GM23338 (cell line): ENCODE data around the gene CATSPERD. TPM values are rescaled to one million over a fixed set of nuclear protein-coding genes. Genes with fewer than 3 reads are reported as not detected.

Experiments
- ATAC-seq: fragments of 200-7000 bp; cut with Tn5 transposase; 3 replicates; pipeline ENCODE4 v1.9.1; 2020
- DNase-seq: peaks from one replicate; pipeline ENCODE4 v3.0.0-alpha.2; 2015; ENCODE audit warnings: low spot score
- H2AFZ ChIP-seq: fragments of 200-600 bp; sonication (generic); 2 replicates; pipeline ENCODE4 v1.8.0; 2016; ENCODE audit warnings: antibody characterized with exemption, mild to moderate bottlenecking, moderate library complexity
- H3F3A ChIP-seq: fragments of 200-600 bp; sonication (generic); replicated peaks from 2 replicates; pipeline ENCODE4 v1.8.0; 2017; ENCODE audit warnings: antibody characterized with exemption, mixed run types, low read depth
- H3K27ac ChIP-seq: fragments of 200-600 bp; sonication (generic); 2 replicates; pipeline ENCODE4 v1.6.1; 2016; ENCODE audit warnings: low read depth
- H3K27me3 ChIP-seq: fragments of 200-600 bp; sonication (generic); 2 replicates; pipeline ENCODE4 v1.8.0; 2016; ENCODE audit warnings: mild to moderate bottlenecking, mixed run types, moderate library complexity; ENCODE audit not compliant: insufficient read depth
- H3K36me3 ChIP-seq: fragments of 200-600 bp; sonication (generic); 2 replicates; pipeline ENCODE4 v1.8.0; 2016; ENCODE audit warnings: mild to moderate bottlenecking; ENCODE audit not compliant: insufficient read depth
- H3K4me1 ChIP-seq: fragments of 200-600 bp; sonication (generic); 2 replicates; pipeline ENCODE4 v1.8.0; 2016; ENCODE audit warnings: mild to moderate bottlenecking, moderate library complexity; ENCODE audit not compliant: insufficient read depth
- H3K4me2 ChIP-seq: fragments of 200-600 bp; sonication (generic); 2 replicates; pipeline ENCODE4 v1.7.1; 2017; ENCODE audit warnings: mixed run types
- H3K4me3 ChIP-seq: fragments of 200-600 bp; sonication (generic); 2 replicates; pipeline ENCODE4 v1.6.1; 2016; ENCODE audit warnings: mixed run types
- H3K79me2 ChIP-seq: fragments of 200-600 bp; sonication (generic); replicated peaks from 2 replicates; pipeline ENCODE4 v1.8.0; 2017; ENCODE audit warnings: mild to moderate bottlenecking; ENCODE audit not compliant: insufficient read depth
- H3K9me2 ChIP-seq: fragments of 200-600 bp; sonication (generic); 2 replicates; pipeline ENCODE4 v1.8.0; 2017; ENCODE audit not compliant: insufficient read depth
- H4K20me1 ChIP-seq: fragments of 200-600 bp; sonication (generic); replicated peaks from 2 replicates; pipeline ENCODE4 v1.8.0; 2017; ENCODE audit warnings: mild to moderate bottlenecking; ENCODE audit not compliant: insufficient read depth
- H3K27ac Mint-ChIP-seq: 2 replicates; pipeline ENCODE4 v1.8.0; 2020; ENCODE audit warnings: inconsistent platforms, mild to moderate bottlenecking, moderate library complexity, mixed read lengths
- H3K27me3 Mint-ChIP-seq: 3 replicates; pipeline ENCODE4 v1.8.0; 2022; ENCODE audit warnings: low read depth, mild to moderate bottlenecking, moderate library complexity, mixed read lengths, inconsistent platforms; ENCODE audit not compliant: insufficient read depth, poor library complexity
- H3K36me3 Mint-ChIP-seq: 3 replicates; pipeline ENCODE4 v1.8.0; 2021; ENCODE audit warnings: low read depth, mild to moderate bottlenecking, inconsistent platforms, moderate library complexity, mixed read lengths
- H3K4me1 Mint-ChIP-seq: 3 replicates; pipeline ENCODE4 v1.8.0; 2020; ENCODE audit warnings: mild to moderate bottlenecking, inconsistent platforms, mixed read lengths
- H3K4me3 Mint-ChIP-seq: 3 replicates; pipeline ENCODE4 v1.8.0; 2021; ENCODE audit warnings: moderate library complexity, mild to moderate bottlenecking, inconsistent platforms, mixed read lengths
- H3K9me3 Mint-ChIP-seq: 3 replicates; pipeline ENCODE4 v1.8.0; 2020; ENCODE audit warnings: moderate library complexity, mild to moderate bottlenecking, inconsistent platforms, mixed read lengths
- CREB1 ChIP-seq: fragments of 250-450 bp; sonication (Bioruptor Pico); IDR thresholded peaks from 2 replicates; pipeline ENCODE4 v1.5.0; 2020; ENCODE audit warnings: low read depth, mild to moderate bottlenecking, moderate library complexity
- EZH2 ChIP-seq: fragments of 200-600 bp; sonication (generic); IDR thresholded peaks from one replicate; pipeline ENCODE4 v1.8.0; 2017; ENCODE audit warnings: antibody characterized with exemption, mild to moderate bottlenecking, low read depth; ENCODE audit not compliant: unreplicated experiment
- JUNB ChIP-seq: IDR thresholded peaks from one replicate; pipeline ENCODE4 v1.6.1; 2016; ENCODE audit warnings: antibody characterized with exemption; ENCODE audit not compliant: unreplicated experiment
- NANOG ChIP-seq: IDR thresholded peaks from 2 replicates; pipeline ENCODE4 v1.6.1; 2016; ENCODE audit warnings: antibody characterized with exemption, borderline replicate concordance
- REST ChIP-seq: IDR thresholded peaks from one replicate; pipeline ENCODE4 v1.6.1; 2018; ENCODE audit warnings: antibody characterized with exemption; ENCODE audit not compliant: unreplicated experiment
- STAT1 ChIP-seq: IDR thresholded peaks from one replicate; pipeline ENCODE4 v1.6.1; 2016; ENCODE audit warnings: antibody characterized with exemption; ENCODE audit not compliant: unreplicated experiment
- ZNF331 ChIP-seq: fragments of 250-450 bp; sonication (Bioruptor Pico); IDR thresholded peaks from 2 replicates; pipeline ENCODE4 v1.5.0; 2020; ENCODE audit warnings: low read depth, mild to moderate bottlenecking, moderate library complexity
- polyA plus RNA-seq: library from polyadenylated mRNA; unstranded; fragments of >200 nt; fragmentation: Nextera tagmentation; extraction: Ambion mirVana; gene quantifications from 2 replicates; pipeline ENCODE4 v1.2.1, GENCODE V29; 2016
- total RNA-seq: library from RNA; depleted of rRNA; stranded (reverse); fragments of >200 nt; shearing (Covaris generic); gene quantifications from 2 replicates; pipeline ENCODE4 v1.2.3, GENCODE V29; 2014
- TF ChIP-seq, protein P1 (sequence below), 2 experiments: fragments of 200-600 bp in 1 of 2; sonication (generic) in 1 of 2; conservative IDR thresholded peaks; 2 replicates each; pipeline versions ENCODE4 v1.5.1 to v1.6.1; 2016 to 2017; ENCODE audit warnings: antibody characterized with exemption in 2 of 2, low read depth in 2 of 2, mild to moderate bottlenecking in 2 of 2, moderate library complexity in 1 of 2
- TF ChIP-seq, protein P2 (sequence below): fragments of 250-450 bp; sonication (Bioruptor Pico); IDR thresholded peaks from 2 replicates; pipeline ENCODE4 v1.5.0; 2020; ENCODE audit warnings: mild to moderate bottlenecking, moderate library complexity
- TF ChIP-seq, protein P3 (sequence below): IDR thresholded peaks from 2 replicates; pipeline ENCODE4 v1.6.1; 2016; ENCODE audit warnings: antibody characterized with exemption

CATSPERD gene
- total and polyA plus RNA-seq, 2 experiments from 2014 or later = 0.17 TPM; not detected in 1

GRCh38 chr19:5774921-5775320 is 54.5 kb downstream of the CATSPERD start (continued):
- TF ChIP-seq, protein P1, sequence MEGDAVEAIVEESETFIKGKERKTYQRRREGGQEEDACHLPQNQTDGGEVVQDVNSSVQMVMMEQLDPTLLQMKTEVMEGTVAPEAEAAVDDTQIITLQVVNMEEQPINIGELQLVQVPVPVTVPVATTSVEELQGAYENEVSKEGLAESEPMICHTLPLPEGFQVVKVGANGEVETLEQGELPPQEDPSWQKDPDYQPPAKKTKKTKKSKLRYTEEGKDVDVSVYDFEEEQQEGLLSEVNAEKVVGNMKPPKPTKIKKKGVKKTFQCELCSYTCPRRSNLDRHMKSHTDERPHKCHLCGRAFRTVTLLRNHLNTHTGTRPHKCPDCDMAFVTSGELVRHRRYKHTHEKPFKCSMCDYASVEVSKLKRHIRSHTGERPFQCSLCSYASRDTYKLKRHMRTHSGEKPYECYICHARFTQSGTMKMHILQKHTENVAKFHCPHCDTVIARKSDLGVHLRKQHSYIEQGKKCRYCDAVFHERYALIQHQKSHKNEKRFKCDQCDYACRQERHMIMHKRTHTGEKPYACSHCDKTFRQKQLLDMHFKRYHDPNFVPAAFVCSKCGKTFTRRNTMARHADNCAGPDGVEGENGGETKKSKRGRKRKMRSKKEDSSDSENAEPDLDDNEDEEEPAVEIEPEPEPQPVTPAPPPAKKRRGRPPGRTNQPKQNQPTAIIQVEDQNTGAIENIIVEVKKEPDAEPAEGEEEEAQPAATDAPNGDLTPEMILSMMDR (conservative IDR thresholded peaks at IDR 0.05; ENCODE audit: low read depth in 2 of 2) = no peak
- no peak for TF ChIP-seq EZH2

- Histone ChIP-seq H3K4me1 (no peaks in the 10 kb centered on the region), H3K79me2 (no peaks in the 10 kb centered on the region), H3K27ac (no peak overlapping the region), H4K20me1 (no peaks in the 10 kb centered on the region), H3F3A (no peaks in the 10 kb centered on the region), H3K27me3 (no peaks in the 10 kb centered on the region), H3K4me3 (no peak overlapping the region), H3K9me2 (peaks cover 5% of the 10 kb centered on the region; the same call in 1 of the 2 replicates), H2AFZ (no peak overlapping the region), H3K4me2 (no peak overlapping the region), H3K36me3 (no peaks in the 10 kb centered on the region)
- ATAC-seq (no peak), DNase-seq (no peak)
- peaks cover 7% of the 10 kb centered on the region; the same call in 1 of the 3 replicates for H3K9me3 Mint-ChIP-seq
- H3K4me1 Mint-ChIP-seq = no peaks in the 10 kb centered on the region
- peaks cover 4% of the 10 kb centered on the region for H3K27me3 Mint-ChIP-seq
- no peak overlapping the region for H3K27ac Mint-ChIP-seq
- H3K4me3 Mint-ChIP-seq = no peak overlapping the region
- no peaks in the 10 kb centered on the region for H3K36me3 Mint-ChIP-seq
- TF ChIP-seq CREB1 (CRISPR knock-in tag) (no peak), ZNF331 (CRISPR knock-in tag) (no peak), STAT1 (no peak), JUNB (no peak), NANOG (no peak), REST (no peak)
- TF ChIP-seq, protein P2, sequence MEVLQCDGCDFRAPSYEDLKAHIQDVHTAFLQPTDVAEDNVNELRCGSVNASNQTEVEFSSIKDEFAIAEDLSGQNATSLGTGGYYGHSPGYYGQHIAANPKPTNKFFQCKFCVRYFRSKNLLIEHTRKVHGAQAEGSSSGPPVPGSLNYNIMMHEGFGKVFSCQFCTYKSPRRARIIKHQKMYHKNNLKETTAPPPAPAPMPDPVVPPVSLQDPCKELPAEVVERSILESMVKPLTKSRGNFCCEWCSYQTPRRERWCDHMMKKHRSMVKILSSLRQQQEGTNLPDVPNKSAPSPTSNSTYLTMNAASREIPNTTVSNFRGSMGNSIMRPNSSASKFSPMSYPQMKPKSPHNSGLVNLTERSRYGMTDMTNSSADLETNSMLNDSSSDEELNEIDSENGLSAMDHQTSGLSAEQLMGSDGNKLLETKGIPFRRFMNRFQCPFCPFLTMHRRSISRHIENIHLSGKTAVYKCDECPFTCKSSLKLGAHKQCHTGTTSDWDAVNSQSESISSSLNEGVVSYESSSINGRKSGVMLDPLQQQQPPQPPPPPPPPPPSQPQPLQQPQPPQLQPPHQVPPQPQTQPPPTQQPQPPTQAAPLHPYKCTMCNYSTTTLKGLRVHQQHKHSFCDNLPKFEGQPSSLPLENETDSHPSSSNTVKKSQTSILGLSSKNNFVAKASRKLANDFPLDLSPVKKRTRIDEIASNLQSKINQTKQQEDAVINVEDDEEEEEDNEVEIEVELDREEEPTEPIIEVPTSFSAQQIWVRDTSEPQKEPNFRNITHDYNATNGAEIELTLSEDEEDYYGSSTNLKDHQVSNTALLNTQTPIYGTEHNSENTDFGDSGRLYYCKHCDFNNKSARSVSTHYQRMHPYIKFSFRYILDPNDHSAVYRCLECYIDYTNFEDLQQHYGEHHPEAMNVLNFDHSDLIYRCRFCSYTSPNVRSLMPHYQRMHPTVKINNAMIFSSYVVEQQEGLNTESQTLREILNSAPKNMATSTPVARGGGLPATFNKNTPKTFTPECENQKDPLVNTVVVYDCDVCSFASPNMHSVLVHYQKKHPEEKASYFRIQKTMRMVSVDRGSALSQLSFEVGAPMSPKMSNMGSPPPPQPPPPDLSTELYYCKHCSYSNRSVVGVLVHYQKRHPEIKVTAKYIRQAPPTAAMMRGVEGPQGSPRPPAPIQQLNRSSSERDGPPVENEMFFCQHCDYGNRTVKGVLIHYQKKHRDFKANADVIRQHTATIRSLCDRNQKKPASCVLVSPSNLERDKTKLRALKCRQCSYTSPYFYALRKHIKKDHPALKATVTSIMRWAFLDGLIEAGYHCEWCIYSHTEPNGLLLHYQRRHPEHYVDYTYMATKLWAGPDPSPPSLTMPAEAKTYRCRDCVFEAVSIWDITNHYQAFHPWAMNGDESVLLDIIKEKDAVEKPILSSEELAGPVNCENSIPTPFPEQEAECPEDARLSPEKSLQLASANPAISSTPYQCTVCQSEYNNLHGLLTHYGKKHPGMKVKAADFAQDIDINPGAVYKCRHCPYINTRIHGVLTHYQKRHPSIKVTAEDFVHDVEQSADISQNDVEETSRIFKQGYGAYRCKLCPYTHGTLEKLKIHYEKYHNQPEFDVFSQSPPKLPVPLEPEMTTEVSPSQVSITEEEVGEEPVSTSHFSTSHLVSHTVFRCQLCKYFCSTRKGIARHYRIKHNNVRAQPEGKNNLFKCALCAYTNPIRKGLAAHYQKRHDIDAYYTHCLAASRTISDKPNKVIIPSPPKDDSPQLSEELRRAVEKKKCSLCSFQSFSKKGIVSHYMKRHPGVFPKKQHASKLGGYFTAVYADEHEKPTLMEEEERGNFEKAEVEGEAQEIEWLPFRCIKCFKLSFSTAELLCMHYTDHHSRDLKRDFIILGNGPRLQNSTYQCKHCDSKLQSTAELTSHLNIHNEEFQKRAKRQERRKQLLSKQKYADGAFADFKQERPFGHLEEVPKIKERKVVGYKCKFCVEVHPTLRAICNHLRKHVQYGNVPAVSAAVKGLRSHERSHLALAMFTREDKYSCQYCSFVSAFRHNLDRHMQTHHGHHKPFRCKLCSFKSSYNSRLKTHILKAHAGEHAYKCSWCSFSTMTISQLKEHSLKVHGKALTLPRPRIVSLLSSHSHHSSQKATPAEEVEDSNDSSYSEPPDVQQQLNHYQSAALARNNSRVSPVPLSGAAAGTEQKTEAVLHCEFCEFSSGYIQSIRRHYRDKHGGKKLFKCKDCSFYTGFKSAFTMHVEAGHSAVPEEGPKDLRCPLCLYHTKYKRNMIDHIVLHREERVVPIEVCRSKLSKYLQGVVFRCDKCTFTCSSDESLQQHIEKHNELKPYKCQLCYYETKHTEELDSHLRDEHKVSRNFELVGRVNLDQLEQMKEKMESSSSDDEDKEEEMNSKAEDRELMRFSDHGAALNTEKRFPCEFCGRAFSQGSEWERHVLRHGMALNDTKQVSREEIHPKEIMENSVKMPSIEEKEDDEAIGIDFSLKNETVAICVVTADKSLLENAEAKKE = no peak
- TF ChIP-seq, protein P3, sequence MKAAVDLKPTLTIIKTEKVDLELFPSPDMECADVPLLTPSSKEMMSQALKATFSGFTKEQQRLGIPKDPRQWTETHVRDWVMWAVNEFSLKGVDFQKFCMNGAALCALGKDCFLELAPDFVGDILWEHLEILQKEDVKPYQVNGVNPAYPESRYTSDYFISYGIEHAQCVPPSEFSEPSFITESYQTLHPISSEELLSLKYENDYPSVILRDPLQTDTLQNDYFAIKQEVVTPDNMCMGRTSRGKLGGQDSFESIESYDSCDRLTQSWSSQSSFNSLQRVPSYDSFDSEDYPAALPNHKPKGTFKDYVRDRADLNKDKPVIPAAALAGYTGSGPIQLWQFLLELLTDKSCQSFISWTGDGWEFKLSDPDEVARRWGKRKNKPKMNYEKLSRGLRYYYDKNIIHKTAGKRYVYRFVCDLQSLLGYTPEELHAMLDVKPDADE = no peak
These were observed 55.4 kb downstream of the CATSPERD start for GRCh38 chr19:5775668-5776309.
